Fibroblast of the aortic adventitia (primary cell): ENCODE measurements around the gene MAGI2. TPM values are rescaled to one million over a fixed set of nuclear protein-coding genes. Genes with fewer than 3 reads are reported as not detected.

ENCODE experiments used
- DNase-seq: peaks from one replicate; pipeline ENCODE4 v3.0.0-alpha.2; 2010; ENCODE audit warnings: low read depth
- H3K4me3 ChIP-seq: 2 replicates; pipeline ENCODE4 v1.5.1; 2011; ENCODE audit warnings: low read depth, mild to moderate bottlenecking, control low read depth, low read length, moderate library complexity
- total RNA-seq: library from RNA; depleted of rRNA; stranded (reverse); fragments of >200 nt; gene quantifications from 2 replicates; pipeline ENCODE4 v1.2.3, GENCODE V29; 2012; ENCODE audit warnings: low replicate concordance
- TF ChIP-seq, protein P1 (sequence below): IDR thresholded peaks from 2 replicates; pipeline ENCODE4 v1.5.1; 2011; ENCODE audit warnings: mild to moderate bottlenecking, low read length, control low read depth, inconsistent platforms; ENCODE audit not compliant: insufficient read depth

The MAGI2 gene
- total RNA-seq, 1 donor = 25.5 TPM

DNA sequence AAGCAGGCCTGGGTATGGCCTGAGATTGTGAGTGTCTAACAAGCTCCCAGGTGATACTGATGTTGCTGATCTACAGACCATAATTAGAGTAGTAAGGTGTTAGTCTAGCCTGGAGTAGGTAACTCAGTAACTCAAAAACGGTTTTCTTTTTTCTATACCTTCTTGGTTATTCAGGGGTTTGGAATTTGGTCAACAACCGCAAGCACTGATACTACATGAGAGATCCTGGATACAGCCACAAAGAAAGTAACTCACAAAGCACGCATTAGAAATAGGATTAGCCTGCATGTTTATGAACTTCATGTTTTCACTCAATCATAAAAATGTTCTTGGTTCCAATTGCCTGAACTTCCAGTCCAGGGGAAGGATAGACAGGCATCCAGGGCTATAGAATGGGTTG is 803.5 kb downstream of the MAGI2 start:
- DNase-seq = no peak
- TF ChIP-seq, protein P1, sequence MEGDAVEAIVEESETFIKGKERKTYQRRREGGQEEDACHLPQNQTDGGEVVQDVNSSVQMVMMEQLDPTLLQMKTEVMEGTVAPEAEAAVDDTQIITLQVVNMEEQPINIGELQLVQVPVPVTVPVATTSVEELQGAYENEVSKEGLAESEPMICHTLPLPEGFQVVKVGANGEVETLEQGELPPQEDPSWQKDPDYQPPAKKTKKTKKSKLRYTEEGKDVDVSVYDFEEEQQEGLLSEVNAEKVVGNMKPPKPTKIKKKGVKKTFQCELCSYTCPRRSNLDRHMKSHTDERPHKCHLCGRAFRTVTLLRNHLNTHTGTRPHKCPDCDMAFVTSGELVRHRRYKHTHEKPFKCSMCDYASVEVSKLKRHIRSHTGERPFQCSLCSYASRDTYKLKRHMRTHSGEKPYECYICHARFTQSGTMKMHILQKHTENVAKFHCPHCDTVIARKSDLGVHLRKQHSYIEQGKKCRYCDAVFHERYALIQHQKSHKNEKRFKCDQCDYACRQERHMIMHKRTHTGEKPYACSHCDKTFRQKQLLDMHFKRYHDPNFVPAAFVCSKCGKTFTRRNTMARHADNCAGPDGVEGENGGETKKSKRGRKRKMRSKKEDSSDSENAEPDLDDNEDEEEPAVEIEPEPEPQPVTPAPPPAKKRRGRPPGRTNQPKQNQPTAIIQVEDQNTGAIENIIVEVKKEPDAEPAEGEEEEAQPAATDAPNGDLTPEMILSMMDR = no peak
- no peak overlapping the region for H3K4me3 ChIP-seq

DNA sequence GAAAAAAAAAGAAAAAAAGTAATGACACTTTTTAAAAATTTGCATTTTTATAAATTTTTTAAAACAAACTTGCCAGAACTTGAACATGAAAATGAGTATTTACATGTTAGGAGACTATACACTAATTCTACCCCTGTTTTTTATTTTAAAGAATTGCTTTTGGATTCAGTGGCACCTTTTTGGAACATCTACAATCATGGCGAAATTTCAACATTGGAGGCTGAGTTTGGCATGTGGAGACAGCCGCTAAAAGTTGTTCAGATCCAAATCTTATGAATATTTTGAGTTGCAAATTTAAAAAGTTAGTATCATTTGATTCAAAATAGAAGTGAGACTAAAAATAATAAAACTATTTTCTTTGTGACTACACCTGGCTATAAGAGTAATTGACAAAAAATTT is 804.2 kb downstream of the MAGI2 start:
- TF ChIP-seq, protein P1 = no peak
- no peak for DNase-seq
- no peak overlapping the region for H3K4me3 ChIP-seq

DNA sequence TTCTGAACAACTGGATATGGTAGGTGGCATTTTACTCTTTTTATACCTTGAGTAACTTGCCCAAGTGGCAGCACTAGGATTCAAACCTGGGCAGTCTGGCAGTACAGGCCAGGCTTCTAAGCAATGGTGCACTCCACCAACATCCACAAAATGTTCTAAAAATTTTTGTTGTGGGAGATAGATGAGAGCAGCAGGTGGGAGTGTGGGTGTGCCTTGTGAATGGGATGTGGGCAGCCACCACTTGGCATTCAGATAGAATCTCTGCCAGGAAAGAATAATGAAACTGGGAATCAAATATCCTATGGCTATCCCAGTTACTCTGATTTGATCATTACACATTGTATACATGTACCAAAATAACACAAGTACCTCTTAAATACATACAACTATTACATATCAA is 810.7 kb downstream of the MAGI2 start:
- no peak overlapping the region for H3K4me3 ChIP-seq
- TF ChIP-seq, protein P1 = no peak
- DNase-seq = no peak

DNA sequence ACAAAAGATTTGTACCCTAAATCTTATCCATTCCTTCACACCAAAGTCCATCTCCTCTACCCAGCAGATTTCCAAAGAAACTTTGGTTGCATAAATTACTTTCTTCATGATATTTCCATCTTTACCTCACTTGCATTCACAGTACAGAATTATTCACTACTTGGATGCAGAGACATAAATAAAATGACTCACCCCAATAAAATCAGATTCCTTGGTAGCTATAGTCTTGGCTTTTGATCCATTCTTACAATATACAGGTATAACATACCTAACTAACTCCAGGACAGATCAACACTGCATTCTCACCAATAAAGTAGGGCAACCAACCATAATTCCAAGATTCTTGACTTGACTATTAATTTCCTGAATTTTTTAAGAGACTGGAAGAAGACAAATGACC is 815.1 kb downstream of the MAGI2 start:
- DNase-seq = no peak
- H3K4me3 ChIP-seq = no peak overlapping the region
- TF ChIP-seq, protein P1 = no peak

DNA sequence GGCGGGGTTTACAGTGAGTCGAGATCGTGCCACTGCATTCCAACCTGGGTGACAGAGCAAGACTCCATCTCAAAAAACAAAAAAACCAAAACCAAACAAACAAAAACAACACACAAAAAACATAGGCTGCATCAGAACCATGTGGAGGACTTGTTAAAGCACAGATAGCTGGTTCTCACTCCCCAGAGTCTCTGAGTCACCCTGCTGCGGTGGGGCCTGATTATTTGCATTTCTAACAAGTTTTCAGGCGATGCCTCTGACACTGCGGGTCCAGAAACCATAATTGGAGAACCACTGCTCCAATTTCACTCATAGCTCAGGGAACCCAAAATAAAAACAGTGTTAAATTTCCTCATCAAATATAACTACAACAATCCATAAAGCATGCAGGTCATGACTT is 816.7 kb downstream of the MAGI2 start:
- H3K4me3 ChIP-seq = no peak overlapping the region
- no peak for DNase-seq
- TF ChIP-seq, protein P1 = no peak

DNA sequence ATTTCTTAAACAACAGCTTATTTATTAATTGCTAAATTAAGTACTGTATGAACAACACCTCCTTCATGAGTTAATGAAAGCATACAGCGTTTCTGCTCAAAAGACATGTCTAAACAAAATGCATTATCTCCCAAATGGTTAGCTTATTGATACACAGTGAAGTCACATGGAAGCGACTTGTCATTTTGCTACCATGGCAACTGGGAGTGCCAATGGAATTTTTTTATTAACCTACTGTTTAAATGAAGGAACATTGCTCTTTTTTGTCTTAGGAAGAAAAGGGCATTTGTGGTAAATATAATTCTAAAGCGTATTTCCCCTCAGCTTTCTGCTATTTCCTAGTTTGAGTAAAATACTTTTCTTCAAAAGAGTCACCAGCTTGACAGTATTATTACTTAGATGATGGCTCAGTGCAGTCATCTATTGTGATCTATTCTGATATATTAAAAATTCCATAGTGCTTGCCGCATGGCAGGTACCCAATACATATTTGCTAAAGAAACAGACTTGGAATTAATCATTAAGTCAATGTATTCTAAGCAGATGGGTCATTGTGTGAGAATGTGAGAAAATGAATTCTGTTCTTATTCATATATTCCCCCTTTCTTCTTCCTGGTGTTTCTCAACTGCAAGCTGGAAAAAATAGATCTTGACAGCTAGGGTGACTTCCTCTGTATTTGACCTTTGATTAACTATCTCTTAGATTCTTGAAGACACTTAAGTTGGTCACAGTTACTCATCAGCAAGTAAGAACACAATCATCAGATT is 818.3 kb downstream of the MAGI2 start:
- no peak for DNase-seq
- TF ChIP-seq, protein P1 = no peak
- H3K4me3 ChIP-seq = no peak overlapping the region

DNA sequence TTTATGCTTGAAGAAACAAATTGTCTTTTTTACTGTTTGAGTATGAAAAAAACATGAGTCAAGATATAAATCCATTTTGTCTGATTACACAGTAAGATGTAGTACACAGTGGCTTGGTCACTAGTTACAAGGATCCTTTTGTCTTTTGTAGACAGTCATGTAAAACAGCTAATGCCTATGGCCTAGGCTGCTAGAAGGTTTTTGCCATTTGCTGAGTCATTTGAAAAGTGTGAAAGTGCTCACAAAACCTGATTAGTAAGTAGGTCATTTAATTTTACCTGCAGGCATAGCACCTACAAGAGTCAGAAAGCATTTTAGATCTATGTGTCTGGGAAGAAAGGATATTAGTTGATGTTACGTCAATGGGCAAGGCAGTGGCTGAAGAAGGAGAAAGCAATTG is 819.4 kb downstream of the MAGI2 start:
- TF ChIP-seq, protein P1 = no peak
- H3K4me3 ChIP-seq = no peak overlapping the region
- no peak for DNase-seq
